ENCODE measurements around the gene SORCS1. TPM values are rescaled to one million over a fixed set of nuclear protein-coding genes. Genes with fewer than 3 reads are reported as not detected.

SORCS1 gene
- total and polyA plus RNA-seq, 2 experiments from 2014 or later: 2.9 to 8.9 TPM

GRCh38 chr10:106996510-106996909 is 168.0 kb downstream of the SORCS1 start (continued):
- TF ChIP-seq POLR2AphosphoS5 (IDR thresholded peaks at IDR 0.05; ENCODE audit: low read depth) (no peak), ETS1 (IDR thresholded peaks at IDR 0.05) (no peak), ZNF114 (CRISPR knock-in tag; IDR thresholded peaks at IDR 0.05) (no peak), CTCF (conservative IDR thresholded peaks at IDR 0.05; ENCODE audit: low read depth in 2 of 2) (no peak), ZNF331 (CRISPR knock-in tag; IDR thresholded peaks at IDR 0.05; ENCODE audit: low read depth) (no peak)

- H3K27me3 ChIP-seq (ENCODE audit: insufficient read depth): no peaks in the 10 kb centered on the region
- no peaks in the 10 kb centered on the region for H3K36me3 ChIP-seq (ENCODE audit: insufficient read depth)
- H3K9me2 ChIP-seq (ENCODE audit: insufficient read depth): no peaks in the 10 kb centered on the region
- H3K4me3 ChIP-seq: no peak overlapping the region
- H3K4me2 ChIP-seq: no peak overlapping the region
- no peaks in the 10 kb centered on the region for H3K79me2 ChIP-seq (replicated peaks; ENCODE audit: insufficient read depth)
- DNase-seq (ENCODE audit: low spot score) (no peak), ATAC-seq (no peak)
- H3K4me1 ChIP-seq (ENCODE audit: insufficient read depth): no peaks in the 10 kb centered on the region
- no peak overlapping the region for H3K27ac Mint-ChIP-seq
- no peaks in the 10 kb centered on the region for H3F3A ChIP-seq (replicated peaks; ENCODE audit: low read depth)
- no peaks in the 10 kb centered on the region for H3K27me3 Mint-ChIP-seq (ENCODE audit: insufficient read depth, low read depth, poor library complexity)
- H2AFZ ChIP-seq: no peak overlapping the region
- TF ChIP-seq EZH2 (IDR thresholded peaks at IDR 0.05; ENCODE audit: low read depth, unreplicated experiment) (no peak), CTCF (conservative IDR thresholded peaks at IDR 0.05; ENCODE audit: low read depth in 2 of 2) (no peak), STAT1 (IDR thresholded peaks at IDR 0.05; ENCODE audit: unreplicated experiment) (no peak), ETS1 (IDR thresholded peaks at IDR 0.05) (no peak), NANOG (IDR thresholded peaks at IDR 0.05; ENCODE audit: borderline replicate concordance) (no peak), ZNF331 (CRISPR knock-in tag; IDR thresholded peaks at IDR 0.05; ENCODE audit: low read depth) (no peak), CREB1 (CRISPR knock-in tag; IDR thresholded peaks at IDR 0.05; ENCODE audit: low read depth) (no peak), JUNB (IDR thresholded peaks at IDR 0.05; ENCODE audit: unreplicated experiment) (no peak), EZH2phosphoT487 (IDR thresholded peaks at IDR 0.05; ENCODE audit: unreplicated experiment) (no peak), POLR2AphosphoS5 (IDR thresholded peaks at IDR 0.05; ENCODE audit: low read depth) (no peak), REST (IDR thresholded peaks at IDR 0.05; ENCODE audit: unreplicated experiment) (no peak)
- H3K9me3 Mint-ChIP-seq: no peaks in the 10 kb centered on the region
- H3K4me1 Mint-ChIP-seq: no peaks in the 10 kb centered on the region
- no peak overlapping the region for H3K27ac ChIP-seq (ENCODE audit: low read depth)
- H4K20me1 ChIP-seq (replicated peaks; ENCODE audit: insufficient read depth): no peaks in the 10 kb centered on the region
- H3K36me3 Mint-ChIP-seq (ENCODE audit: low read depth): no peaks in the 10 kb centered on the region
- no peak overlapping the region for H3K4me3 Mint-ChIP-seq
These were observed 172.5 kb downstream of the SORCS1 start for GRCh38 chr10:106992055-106992454.

All from GM23338 (cell line).